Heart left ventricle (tissue), 13 donors: Measurements from ENCODE around the gene PPP3R2.

Experiments used
- CTCF ChIP-seq, 12 donors: fragments of 200-600 bp; sonication (generic) in 4 of 12; IDR thresholded peaks; one replicate each; pipeline versions ENCODE4 v1.5.0 to v1.8.0; 2018 to 2022; ENCODE audit warnings: antibody characterized with exemption in 12 of 12, mild to moderate bottlenecking in 5 of 12
- POLR2A ChIP-seq, 2 donors: fragments of 450-650 bp; IDR thresholded peaks; one replicate each; pipeline ENCODE4 v1.6.1; 2017; ENCODE audit warnings: antibody characterized with exemption in 2 of 2, mild to moderate bottlenecking in 2 of 2, moderate library complexity in 2 of 2
- donor health status: ischemic (EF 13 %, LVEDD 7.1; RV severe dilation, severe dysfunction).
- donor health status: DM: no; HTN: yes; CAD: no.
- donor health status: DM: no; HTN: no; CAD: no.
- donor health status: ischemic (EF 25% LVEDD 6.9; RV normal size, moderate dysfunction).
- donor health status: ischemic (EF 25% LVEDD 5.7; RV mildly dilated, moderate dysfunction).
- donor health status: ischemic (EF 35%, LVEDD 5.7; RV mildly dilated, moderate dysfunction).
- donor health status: nonischemic (EF 11% LVEDD 7.7; RV severe dilation, severe dysfunction).
- donor health status: DM: yes; HTN: yes; CAD: no.
- donor health status: PGD.
- donor health status: ischemic (EF 29% LVEDD 5.4; RV normal size, mild dysfunction).
- donor health status: nonischemic (EF 23%, LVEDD 6.1; RV moderate dilation, normal function).

- TF ChIP-seq CTCF (IDR thresholded peaks at IDR 0.05) (no peak), POLR2A (IDR thresholded peaks at IDR 0.05) (no peak)
Measured at GRCh38 chr9:101618698-101619097, 23.9 kb upstream of the PPP3R2 start.
